GM12875 (cell line): ENCODE data around the gene COL28A1.
"Not testable (repeated sequence)": the region's sequence is repeated elsewhere in the genome, so short reads cannot be mapped to it uniquely, and the experiment has no call there.

ENCODE experiments used
- H3K4me3 ChIP-seq: one replicate; pipeline ENCODE4 v1.5.1; 2011; ENCODE audit warnings: low read depth, low read length, control low read depth
- TF ChIP-seq, protein P1 (sequence below): IDR thresholded peaks from 2 replicates; pipeline ENCODE4 v1.5.1; 2011; ENCODE audit warnings: low read depth, mild to moderate bottlenecking, control low read depth, inconsistent platforms, low read length, moderate library complexity, borderline replicate concordance; ENCODE audit not compliant: insufficient read depth

Gene COL28A1

DNA sequence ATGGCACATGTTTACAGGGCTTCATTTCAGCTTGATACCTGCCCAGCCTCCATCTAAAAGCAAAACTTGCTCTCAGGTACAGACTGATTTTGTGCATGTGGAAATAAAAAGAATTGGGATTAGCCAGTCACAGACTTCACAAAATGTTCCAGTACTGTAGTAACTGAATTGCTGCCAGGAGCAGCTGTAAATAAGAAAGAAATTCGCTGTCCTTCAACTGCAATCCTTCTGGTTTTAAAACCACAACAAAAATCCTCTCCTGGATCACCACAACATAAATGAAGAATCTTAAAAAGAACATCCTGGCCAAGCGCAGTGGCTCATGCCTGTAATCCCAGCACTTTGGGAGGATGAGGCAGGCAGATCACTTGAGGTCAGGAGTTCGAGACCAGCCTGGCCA lies 27.1 kb upstream of the COL28A1 start:
- no peak overlapping the region for H3K4me3 ChIP-seq
- TF ChIP-seq, protein P1, sequence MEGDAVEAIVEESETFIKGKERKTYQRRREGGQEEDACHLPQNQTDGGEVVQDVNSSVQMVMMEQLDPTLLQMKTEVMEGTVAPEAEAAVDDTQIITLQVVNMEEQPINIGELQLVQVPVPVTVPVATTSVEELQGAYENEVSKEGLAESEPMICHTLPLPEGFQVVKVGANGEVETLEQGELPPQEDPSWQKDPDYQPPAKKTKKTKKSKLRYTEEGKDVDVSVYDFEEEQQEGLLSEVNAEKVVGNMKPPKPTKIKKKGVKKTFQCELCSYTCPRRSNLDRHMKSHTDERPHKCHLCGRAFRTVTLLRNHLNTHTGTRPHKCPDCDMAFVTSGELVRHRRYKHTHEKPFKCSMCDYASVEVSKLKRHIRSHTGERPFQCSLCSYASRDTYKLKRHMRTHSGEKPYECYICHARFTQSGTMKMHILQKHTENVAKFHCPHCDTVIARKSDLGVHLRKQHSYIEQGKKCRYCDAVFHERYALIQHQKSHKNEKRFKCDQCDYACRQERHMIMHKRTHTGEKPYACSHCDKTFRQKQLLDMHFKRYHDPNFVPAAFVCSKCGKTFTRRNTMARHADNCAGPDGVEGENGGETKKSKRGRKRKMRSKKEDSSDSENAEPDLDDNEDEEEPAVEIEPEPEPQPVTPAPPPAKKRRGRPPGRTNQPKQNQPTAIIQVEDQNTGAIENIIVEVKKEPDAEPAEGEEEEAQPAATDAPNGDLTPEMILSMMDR, result no peak

DNA sequence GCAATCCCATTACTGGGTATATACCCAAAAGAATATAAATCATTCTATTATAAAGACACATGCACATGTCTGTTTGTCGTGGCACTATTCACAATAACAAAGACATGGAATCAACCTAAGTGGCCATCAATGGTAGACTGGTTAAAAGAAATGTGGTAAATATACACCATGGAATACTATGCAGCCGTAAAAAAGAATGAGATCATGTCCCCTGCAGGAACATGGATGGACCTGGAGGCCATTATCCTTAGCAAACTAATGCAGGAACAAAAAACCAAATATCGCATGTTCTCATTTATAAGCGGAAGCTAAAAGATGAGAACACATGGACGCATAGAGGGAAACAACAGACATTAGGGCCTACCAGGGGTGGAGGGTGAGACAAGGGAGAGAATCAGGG lies 25.9 kb upstream of the COL28A1 start:
- not testable (repeated sequence) for H3K4me3 ChIP-seq

DNA sequence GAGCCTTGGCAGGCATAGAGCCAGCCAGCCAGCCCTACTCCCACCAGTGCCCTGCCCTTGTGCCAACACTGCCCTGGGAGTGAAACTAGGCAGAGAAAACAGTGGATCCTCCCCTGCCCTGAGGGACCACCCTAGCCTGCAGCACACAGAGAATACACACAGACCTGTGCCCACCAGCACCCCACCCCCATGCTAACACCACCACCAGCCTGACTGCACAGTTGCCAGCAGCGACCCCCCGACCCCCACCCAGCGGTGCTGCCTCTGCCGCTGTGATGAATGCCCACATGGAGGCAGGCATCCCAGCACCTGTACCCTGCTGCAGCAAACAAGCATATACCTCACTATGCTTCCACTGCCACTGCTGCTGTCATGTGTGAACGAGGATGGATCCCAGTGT lies 21.6 kb upstream of the COL28A1 start:
- TF ChIP-seq, protein P1, result no peak
- H3K4me3 ChIP-seq, result no peak overlapping the region

DNA sequence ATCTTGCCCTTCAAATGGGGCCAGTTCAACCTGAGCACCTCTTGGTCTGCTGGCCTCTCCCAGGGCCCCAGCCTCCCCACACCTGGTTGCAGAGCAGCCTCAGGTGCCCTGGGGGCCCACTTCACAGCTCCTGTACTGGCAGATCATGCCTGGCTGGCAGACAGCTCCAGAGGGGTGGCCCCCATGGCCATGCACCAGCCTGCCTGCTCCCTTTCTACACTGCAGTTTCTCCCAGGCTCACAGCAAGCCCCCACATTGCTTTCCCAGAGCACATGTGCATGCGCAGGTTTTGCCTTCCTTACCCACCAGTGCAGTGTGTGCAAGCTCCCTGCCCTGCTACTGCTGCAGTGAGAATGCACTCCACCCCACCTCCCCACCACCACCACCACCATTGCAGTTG lies 21.2 kb upstream of the COL28A1 start:
- H3K4me3 ChIP-seq, result no peak overlapping the region
- TF ChIP-seq, protein P1, result no peak

DNA sequence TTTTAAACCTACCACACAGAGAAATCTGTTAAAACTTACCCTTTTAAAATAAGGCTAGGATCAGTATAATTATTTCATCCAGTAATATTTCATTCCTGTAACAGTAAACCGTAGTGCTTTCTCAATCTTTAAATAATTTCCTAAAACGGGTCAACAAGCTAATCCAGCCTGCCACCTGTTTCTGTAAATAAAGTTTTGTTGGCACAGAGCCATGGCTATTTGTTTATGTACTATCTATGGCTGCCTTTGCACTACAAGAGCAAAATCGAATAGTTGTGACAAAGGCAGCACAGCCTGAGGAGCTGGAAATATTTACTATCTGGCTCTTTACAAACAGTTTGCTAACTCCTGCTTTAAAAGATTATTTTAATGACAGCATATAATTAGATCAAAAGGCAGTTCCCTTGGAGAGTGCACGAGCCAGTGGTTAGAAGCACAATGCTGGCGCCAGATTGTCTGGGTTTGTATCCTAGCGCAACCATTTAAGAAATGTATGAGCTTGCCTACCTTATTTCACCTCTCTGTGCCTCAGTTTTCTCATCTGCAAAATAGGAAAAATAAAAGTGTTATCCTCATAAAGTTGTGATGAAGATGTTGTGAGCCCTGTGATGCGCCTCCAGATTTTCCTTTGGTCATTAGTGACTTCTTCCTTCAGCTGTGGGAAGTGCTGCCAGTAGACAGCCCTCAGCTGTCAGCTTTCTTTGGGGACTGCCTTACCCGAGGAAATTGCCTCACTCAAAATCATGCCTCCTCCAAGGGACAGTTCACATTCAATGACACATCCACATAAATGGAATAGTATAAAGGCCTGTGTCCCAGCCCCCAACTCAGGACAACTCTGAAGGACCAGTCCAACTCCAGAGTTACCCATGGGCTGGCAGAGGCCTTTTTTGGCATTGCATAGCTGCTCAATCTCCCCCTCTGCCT lies 19.2 kb upstream of the COL28A1 start:
- H3K4me3 ChIP-seq, result no peak overlapping the region
- TF ChIP-seq, protein P1, result no peak

DNA sequence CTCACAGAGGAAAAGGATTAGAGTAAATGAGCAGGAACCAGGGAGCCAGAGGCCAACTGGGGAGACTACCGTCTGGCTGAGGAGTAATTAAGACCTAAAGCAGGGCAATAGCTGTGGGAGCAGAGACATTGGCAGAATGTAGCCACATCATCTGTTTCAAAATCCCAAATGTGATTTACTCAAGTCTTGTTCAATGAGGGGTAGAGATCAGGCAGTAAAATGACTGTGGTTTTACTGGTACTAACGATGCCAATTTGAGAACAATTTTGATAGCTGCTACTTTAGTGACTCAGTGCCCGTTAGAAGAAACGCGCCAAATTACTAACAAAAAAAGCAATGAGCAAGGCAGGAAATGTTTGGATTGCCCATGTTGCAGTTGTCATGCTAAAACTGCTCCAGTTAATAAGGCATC lies 18.4 kb upstream of the COL28A1 start:
- H3K4me3 ChIP-seq, result no peak overlapping the region
- TF ChIP-seq, protein P1, result no peak

DNA sequence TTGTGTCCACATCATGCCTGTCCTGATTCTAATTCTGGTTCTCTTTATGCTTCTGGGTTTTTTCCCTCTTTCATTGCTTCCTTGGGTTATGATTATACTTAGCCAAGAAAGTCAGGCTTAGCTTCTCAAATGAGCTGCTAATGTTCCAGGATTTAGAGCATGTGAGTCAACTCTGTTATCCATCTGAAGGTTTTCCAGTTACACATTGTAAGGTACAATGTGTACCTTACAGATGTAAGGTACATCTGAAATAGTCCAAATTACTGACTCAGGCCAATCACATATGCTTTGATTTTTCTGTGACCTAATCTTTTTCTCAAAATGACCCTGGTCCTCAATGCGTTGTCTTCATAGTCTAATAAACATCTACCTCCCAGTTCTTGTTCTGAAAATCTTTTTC lies 17.7 kb upstream of the COL28A1 start:
- H3K4me3 ChIP-seq, result no peak overlapping the region
- TF ChIP-seq, protein P1, result no peak

DNA sequence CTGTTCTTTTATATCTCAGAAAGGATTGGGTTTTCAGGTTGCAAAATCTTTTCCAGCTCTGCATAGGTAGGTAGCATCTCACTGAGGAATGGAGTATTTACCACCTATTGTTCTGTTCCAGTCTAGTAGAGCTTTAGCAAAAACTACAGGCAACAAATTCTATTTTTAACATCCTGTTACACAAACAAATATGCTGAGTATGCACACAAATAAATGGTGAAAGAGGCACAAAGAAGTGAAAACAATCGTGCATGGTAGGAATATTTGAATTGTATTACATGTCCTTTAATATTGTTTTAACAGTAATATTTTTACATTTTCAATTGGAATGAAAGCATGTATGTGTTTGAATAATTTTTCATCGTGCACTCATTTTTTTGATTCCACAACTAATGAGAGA lies 16.5 kb upstream of the COL28A1 start:
- no peak overlapping the region for H3K4me3 ChIP-seq
- TF ChIP-seq, protein P1, result no peak
